ENCODE results near the gene TMEM202.

DNA sequence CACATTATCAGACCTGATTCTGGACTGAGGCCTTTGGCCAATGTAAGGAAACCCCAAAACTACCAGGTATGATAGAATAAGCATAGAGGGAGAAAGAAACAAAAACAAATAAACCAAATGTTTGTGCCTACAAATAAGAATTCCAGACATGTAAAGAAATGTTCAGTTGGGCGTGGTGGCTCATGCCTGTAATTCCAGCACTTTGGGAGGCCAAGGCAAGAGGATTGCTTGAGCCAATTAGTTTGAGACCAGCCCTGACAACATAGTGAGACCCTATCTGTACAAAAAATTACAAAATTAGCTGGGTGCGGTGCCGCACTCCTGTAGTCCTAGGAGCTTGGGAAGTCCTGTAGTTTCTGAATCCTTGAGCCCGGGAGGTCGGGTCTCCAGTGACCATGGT, 13.0 kb downstream of the TMEM202 start:
- no peak for TF ChIP-seq EZH2phosphoT487 (IDR thresholded peaks at IDR 0.05; ENCODE audit: low read length)
- TF ChIP-seq, protein P1, sequence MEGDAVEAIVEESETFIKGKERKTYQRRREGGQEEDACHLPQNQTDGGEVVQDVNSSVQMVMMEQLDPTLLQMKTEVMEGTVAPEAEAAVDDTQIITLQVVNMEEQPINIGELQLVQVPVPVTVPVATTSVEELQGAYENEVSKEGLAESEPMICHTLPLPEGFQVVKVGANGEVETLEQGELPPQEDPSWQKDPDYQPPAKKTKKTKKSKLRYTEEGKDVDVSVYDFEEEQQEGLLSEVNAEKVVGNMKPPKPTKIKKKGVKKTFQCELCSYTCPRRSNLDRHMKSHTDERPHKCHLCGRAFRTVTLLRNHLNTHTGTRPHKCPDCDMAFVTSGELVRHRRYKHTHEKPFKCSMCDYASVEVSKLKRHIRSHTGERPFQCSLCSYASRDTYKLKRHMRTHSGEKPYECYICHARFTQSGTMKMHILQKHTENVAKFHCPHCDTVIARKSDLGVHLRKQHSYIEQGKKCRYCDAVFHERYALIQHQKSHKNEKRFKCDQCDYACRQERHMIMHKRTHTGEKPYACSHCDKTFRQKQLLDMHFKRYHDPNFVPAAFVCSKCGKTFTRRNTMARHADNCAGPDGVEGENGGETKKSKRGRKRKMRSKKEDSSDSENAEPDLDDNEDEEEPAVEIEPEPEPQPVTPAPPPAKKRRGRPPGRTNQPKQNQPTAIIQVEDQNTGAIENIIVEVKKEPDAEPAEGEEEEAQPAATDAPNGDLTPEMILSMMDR (IDR thresholded peaks at IDR 0.05; ENCODE audit: low read length) = no peak

All from MM.1S (cell line).